ENCODE measurements around the gene PRR20B.
"Not testable (repeated sequence)": the region's sequence is repeated elsewhere in the genome, so short reads cannot be mapped to it uniquely, and the experiment has no call there.

Gene PRR20B

GRCh38 chr13:57147188-57147587 lies at the start of gene PRR20B:
Gene PRR20B (plus strand): TSS chr13:57147488. CDS start chr13:57147875, 387 bp downstream.
- not testable (repeated sequence) for H3K4me3 ChIP-seq (ENCODE audit: low read depth, low read length)

DNA sequence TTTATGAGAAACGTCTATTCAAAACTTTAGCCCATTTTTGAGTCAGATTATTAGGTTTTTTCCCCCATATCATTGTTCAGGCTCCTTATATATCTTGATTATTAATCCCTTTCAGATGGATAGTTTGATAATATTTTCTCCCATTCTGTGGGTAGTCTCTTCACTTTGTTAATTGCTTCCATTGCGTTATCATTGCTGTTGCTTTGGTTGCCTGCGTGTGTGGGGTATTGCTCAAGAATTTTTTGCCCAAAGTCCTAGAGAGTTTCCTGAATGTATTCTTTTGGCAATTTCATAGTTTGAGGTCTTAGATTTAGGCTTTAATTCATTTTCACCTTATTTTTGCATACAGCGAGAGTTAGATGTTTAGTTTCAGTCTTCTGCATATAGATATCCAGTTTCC lies 32.3 kb upstream of the PRR20B start:
- TF ChIP-seq CTCF (IDR thresholded peaks at IDR 0.05; ENCODE audit: low read depth, low read length): no peak
- no peak overlapping the region for H3K4me3 ChIP-seq (ENCODE audit: low read depth, low read length)

GRCh38 chr13:57123681-57124080 lies 23.6 kb upstream of the PRR20B start:
- no peak for TF ChIP-seq CTCF (IDR thresholded peaks at IDR 0.05; ENCODE audit: low read depth, low read length)
- H3K4me3 ChIP-seq (ENCODE audit: low read depth, low read length): no peak overlapping the region

DNA sequence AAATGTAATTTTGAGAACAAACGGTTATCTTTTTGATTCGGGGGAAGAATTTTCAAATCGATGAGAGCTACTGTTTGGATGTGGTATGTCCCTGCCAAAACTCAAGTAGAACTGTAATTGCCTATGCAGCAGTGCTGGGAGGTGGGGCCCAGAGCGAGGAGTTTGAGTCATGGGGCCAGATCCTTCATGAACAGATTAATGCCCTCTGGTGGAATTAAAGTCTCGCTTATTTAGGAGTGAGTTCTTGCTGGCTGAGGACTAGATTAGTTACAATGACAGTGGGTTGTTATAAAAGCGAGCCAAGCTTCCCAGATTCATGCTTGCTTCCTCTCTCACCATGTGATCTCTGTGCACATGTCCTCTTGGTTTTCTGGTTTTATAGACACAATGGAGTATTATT lies 18.4 kb upstream of the PRR20B start:
- H3K4me3 ChIP-seq (ENCODE audit: low read depth, low read length): no peak overlapping the region
- no peak for TF ChIP-seq CTCF (IDR thresholded peaks at IDR 0.05; ENCODE audit: low read depth, low read length)

DNA sequence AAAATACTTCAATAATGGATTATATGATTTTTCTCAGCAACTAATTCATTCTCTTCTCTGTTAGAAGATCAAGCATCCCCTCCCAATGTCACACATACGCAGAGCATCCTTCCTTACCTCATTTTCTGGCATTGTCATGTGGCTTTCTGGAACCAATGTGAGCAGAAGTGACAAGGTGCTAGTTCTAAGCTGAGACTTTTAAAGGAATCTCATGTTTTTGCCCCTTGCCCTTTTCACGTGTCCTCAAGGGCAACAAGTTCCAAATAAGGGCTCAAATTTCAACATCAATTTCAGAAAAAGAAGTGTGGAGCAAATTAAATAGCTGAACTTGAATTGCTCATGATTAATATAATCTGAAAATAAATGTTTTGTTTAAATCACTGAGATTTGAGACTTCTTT lies 11.2 kb upstream of the PRR20B start:
- H3K4me3 ChIP-seq (ENCODE audit: low read depth, low read length): no peak overlapping the region
- TF ChIP-seq CTCF (IDR thresholded peaks at IDR 0.05; ENCODE audit: low read depth, low read length): no peak

GRCh38 chr13:57137585-57137984 lies 9.7 kb upstream of the PRR20B start:
- no peak overlapping the region for H3K4me3 ChIP-seq (ENCODE audit: low read depth, low read length)
- no peak for TF ChIP-seq CTCF (IDR thresholded peaks at IDR 0.05; ENCODE audit: low read depth, low read length)

DNA sequence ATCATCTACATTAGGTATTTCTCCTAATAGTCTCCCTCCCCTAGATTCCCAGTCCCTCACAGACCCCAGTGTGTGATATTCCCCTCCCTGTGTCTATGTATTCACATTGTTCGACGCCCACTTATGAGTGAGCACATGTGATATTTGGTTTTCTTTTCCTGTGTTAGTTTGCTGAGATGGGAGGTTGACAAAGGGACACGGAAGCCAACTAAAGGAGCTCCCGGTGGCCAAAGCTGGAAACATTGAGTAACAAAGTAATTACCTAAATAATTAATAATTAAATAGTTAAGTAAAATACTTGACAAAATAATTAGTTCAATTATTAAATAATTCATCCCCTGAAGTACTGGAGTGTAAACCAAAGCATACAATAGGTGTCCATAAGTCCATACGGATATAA lies 8.3 kb upstream of the PRR20B start:
- TF ChIP-seq CTCF (IDR thresholded peaks at IDR 0.05; ENCODE audit: low read depth, low read length): no peak
- H3K4me3 ChIP-seq (ENCODE audit: low read depth, low read length): no peak overlapping the region

- H3K4me3 ChIP-seq (ENCODE audit: low read depth, low read length): not testable (repeated sequence)
These were observed 7.5 kb upstream of the PRR20B start for GRCh38 chr13:57139781-57140180.

DNA sequence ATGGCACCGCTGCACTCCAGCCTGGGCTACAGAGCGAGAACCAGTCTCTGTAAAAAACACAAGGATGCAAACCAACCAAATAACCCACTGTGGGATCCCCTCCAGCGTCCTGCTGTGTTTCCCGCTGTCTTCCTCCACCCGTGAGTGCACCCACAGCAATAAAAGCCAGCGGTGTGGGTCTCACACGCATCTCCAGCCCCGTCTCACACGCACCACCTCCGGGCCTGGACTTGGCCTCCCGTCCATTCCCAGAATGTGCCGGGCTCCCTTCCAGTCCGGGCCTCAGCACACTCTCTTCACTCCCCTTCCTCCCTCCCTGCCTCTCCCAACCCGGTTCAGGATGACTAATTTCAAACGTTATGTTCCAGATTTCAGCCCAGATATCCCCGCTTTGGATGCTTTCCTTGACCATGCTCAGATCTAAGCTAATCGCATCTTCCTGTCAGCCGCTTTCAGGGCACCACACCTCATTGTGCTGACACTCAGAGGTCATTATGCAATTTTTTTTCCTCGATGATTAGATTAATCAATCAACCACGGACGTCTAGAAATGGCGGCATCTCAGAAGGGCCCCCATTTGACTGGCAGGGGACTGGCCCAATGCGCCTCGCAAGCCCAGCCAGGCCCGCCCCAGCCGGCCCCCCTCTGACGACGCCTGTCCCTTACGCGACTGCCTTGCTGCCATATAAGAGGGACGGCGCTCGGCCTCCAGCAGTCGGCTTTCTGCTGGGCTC lies 6.9 kb upstream of the PRR20B start, which contains the start of gene PRR20A:
PRR20A (plus strand) TSS at position 684 of the 734 bp plus-strand sequence. CDS start 387 bp downstream, outside the sequence.
- H3K4me3 ChIP-seq (ENCODE audit: low read depth, low read length): not testable (repeated sequence)

GRCh38 chr13:57148106-57148505 lies 818 bp downstream of the PRR20B start:
- H3K4me3 ChIP-seq (ENCODE audit: low read depth, low read length): not testable (repeated sequence)

DNA sequence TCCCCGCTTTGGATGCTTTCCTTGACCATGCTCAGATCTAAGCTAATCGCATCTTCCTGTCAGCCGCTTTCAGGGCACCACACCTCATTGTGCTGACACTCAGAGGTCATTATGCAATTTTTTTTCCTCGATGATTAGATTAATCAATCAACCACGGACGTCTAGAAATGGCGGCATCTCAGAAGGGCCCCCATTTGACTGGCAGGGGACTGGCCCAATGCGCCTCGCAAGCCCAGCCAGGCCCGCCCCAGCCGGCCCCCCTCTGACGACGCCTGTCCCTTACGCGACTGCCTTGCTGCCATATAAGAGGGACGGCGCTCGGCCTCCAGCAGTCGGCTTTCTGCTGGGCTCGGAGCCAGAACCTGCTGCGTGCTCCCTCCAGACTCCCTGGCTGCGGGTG lies 6.5 kb downstream of the PRR20B start, which contains the start of gene PRR20C:
PRR20C (plus strand) TSS at position 301 of the 400 bp plus-strand sequence. CDS start 387 bp downstream, outside the sequence.
- not testable (repeated sequence) for H3K4me3 ChIP-seq (ENCODE audit: low read depth, low read length)

- not testable (repeated sequence) for H3K4me3 ChIP-seq (ENCODE audit: low read depth, low read length)
These were observed 13.0 kb downstream of the PRR20B start, which contains the start of gene PRR20D for GRCh38 chr13:57160332-57160731. Gene PRR20D (plus strand): TSS chr13:57160632. CDS start chr13:57161019, 387 bp downstream.

DNA sequence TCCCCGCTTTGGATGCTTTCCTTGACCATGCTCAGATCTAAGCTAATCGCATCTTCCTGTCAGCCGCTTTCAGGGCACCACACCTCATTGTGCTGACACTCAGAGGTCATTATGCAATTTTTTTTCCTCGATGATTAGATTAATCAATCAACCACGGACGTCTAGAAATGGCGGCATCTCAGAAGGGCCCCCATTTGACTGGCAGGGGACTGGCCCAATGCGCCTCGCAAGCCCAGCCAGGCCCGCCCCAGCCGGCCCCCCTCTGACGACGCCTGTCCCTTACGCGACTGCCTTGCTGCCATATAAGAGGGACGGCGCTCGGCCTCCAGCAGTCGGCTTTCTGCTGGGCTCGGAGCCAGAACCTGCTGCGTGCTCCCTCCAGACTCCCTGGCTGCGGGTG lies 19.6 kb downstream of the PRR20B start, which contains the start of gene PRR20E:
PRR20E (plus strand) TSS at position 301 of the 400 bp plus-strand sequence. CDS start 387 bp downstream, outside the sequence.
- not testable (repeated sequence) for H3K4me3 ChIP-seq (ENCODE audit: low read depth, low read length)

Data from WI38 (cell line).